IMR-90 (cell line): ENCODE results near the gene TNFRSF1A. TPM values are rescaled to one million over a fixed set of nuclear protein-coding genes. Genes with fewer than 3 reads are reported as not detected.

Source experiments
- microRNA-seq, 2 experiments: library from miRNA; stranded (forward) in 1 of 2; unstranded in 1 of 2; fragments of 10-50 nt in 1 of 2; fragments of <30 nt in 1 of 2; gene quantifications in 1 of 2; microRNA quantifications in 1 of 2; one replicate each; pipeline versions ENCODE3 to v1.1.0; 2013 to 2020; ENCODE audit not compliant: insufficient read depth in 1 of 2, insufficient read length in 1 of 2, unreplicated experiment in 1 of 2
- polyA plus RNA-seq, 3 experiments: library from polyadenylated mRNA; depleted of rRNA; stranded (reverse); fragments of >200 nt; gene quantifications; 2 replicates each; pipeline ENCODE4 v1.2.3, GENCODE V29; 2012; ENCODE audit warnings: low replicate concordance in 1 of 3
- small RNA-seq, 5 experiments: library from RNA; depleted of rRNA; stranded (forward); fragments of <200 nt; gene quantifications; one replicate each; pipeline ENCODE3, GENCODE V24; 2012
- total RNA-seq: library from RNA; depleted of rRNA; stranded (reverse); fragments of >200 nt; gene quantifications from 2 replicates; pipeline ENCODE4 v1.2.3, GENCODE V29; 2012; rRNA removed

TNFRSF1A gene
- total and polyA plus RNA-seq, 2 of the 4 experiments (the other 2 are of a cell fraction) = 79.6 to 136 TPM

Small RNAs within 50 kb of the gene (microRNA-seq; reads per million reads assigned to microRNA genes)
- gene RN7SL391P (ENCODE audit: insufficient read depth, insufficient read length) = not detected

Small RNAs within 50 kb of the gene (small RNA-seq; reads per million reads assigned to genes)
- gene RN7SL391P = 0 reads per million in 5 experiments

Other genes starting within 250 kb of the TNFRSF1A start
- under 0.01 TPM in 2 replicates for gene VWF, start 217.4 kb downstream of the TNFRSF1A start, total RNA-seq
- gene VWF, start 217.4 kb downstream of the TNFRSF1A start, polyA plus RNA-seq (2012; rRNA removed) = 0.09 and 0.10 TPM in 2 replicates
- gene CD9, start 141.7 kb downstream of the TNFRSF1A start, total RNA-seq = 48.8 and 70.0 TPM in 2 replicates
- 69.1 and 70.9 TPM in 2 replicates for gene CD9, start 141.7 kb downstream of the TNFRSF1A start, polyA plus RNA-seq (2012; rRNA removed)
- under 0.01 TPM in 2 replicates for gene PLEKHG6, start 31.4 kb downstream of the TNFRSF1A start, total RNA-seq
- 0.10 TPM in 2 replicates for gene PLEKHG6, start 31.4 kb downstream of the TNFRSF1A start, polyA plus RNA-seq (2012; rRNA removed)
- not detected in 2 replicates for gene SCNN1A, start 33.5 kb upstream of the TNFRSF1A start, total RNA-seq
- gene SCNN1A, start 33.5 kb upstream of the TNFRSF1A start, polyA plus RNA-seq (2012; rRNA removed) = 0.24 and 0.41 TPM in 2 replicates
- gene LTBR, start 42.1 kb upstream of the TNFRSF1A start, total RNA-seq = 19.7 and 24.7 TPM in 2 replicates
- gene LTBR, start 42.1 kb upstream of the TNFRSF1A start, polyA plus RNA-seq (2012; rRNA removed) = 62.5 and 66.0 TPM in 2 replicates
- not detected in 2 replicates for gene CD27, start 102.9 kb upstream of the TNFRSF1A start, total RNA-seq
- gene CD27, start 102.9 kb upstream of the TNFRSF1A start, polyA plus RNA-seq (2012; rRNA removed) = 0.07 and 0.10 TPM in 2 replicates
- gene TAPBPL, start 110.0 kb upstream of the TNFRSF1A start, total RNA-seq = 3.4 and 3.6 TPM in 2 replicates
- gene TAPBPL, start 110.0 kb upstream of the TNFRSF1A start, polyA plus RNA-seq (2012; rRNA removed) = 10.4 and 12.1 TPM in 2 replicates
- gene VAMP1, start 128.6 kb upstream of the TNFRSF1A start, total RNA-seq = 7.2 and 7.5 TPM in 2 replicates
- 21.9 and 23.1 TPM in 2 replicates for gene VAMP1, start 128.6 kb upstream of the TNFRSF1A start, polyA plus RNA-seq (2012; rRNA removed)
- 80.1 and 126 TPM in 2 replicates for gene MRPL51, start 151.2 kb upstream of the TNFRSF1A start, total RNA-seq
- 151 and 160 TPM in 2 replicates for gene MRPL51, start 151.2 kb upstream of the TNFRSF1A start, polyA plus RNA-seq (2012; rRNA removed)
- gene NCAPD2, start 152.0 kb upstream of the TNFRSF1A start, total RNA-seq = 52.8 and 57.9 TPM in 2 replicates
- gene NCAPD2, start 152.0 kb upstream of the TNFRSF1A start, polyA plus RNA-seq (2012; rRNA removed) = 35.6 and 40.9 TPM in 2 replicates
- gene GAPDH, start 192.4 kb upstream of the TNFRSF1A start, total RNA-seq = 11,536 and 12,939 TPM in 2 replicates
- 21,893 and 22,387 TPM in 2 replicates for gene GAPDH, start 192.4 kb upstream of the TNFRSF1A start, polyA plus RNA-seq (2012; rRNA removed)
- 5.6 and 5.8 TPM in 2 replicates for gene IFFO1, start 214.0 kb upstream of the TNFRSF1A start, total RNA-seq
- gene IFFO1, start 214.0 kb upstream of the TNFRSF1A start, polyA plus RNA-seq (2012; rRNA removed) = 35.1 and 37.8 TPM in 2 replicates
- gene NOP2, start 226.2 kb upstream of the TNFRSF1A start, total RNA-seq = 32.5 and 35.8 TPM in 2 replicates
- gene NOP2, start 226.2 kb upstream of the TNFRSF1A start, polyA plus RNA-seq (2012; rRNA removed) = 49.9 and 51.7 TPM in 2 replicates